Fibroblast of the aortic adventitia (primary cell): ENCODE data around the gene GGCT. TPM values are rescaled to one million over a fixed set of nuclear protein-coding genes. Genes with fewer than 3 reads are reported as not detected.

Experiments
- DNase-seq: peaks from one replicate; pipeline ENCODE4 v3.0.0-alpha.2; 2010; ENCODE audit warnings: low read depth
- H3K4me3 ChIP-seq: 2 replicates; pipeline ENCODE4 v1.5.1; 2011; ENCODE audit warnings: low read depth, mild to moderate bottlenecking, control low read depth, low read length, moderate library complexity
- CTCF ChIP-seq: IDR thresholded peaks from 2 replicates; pipeline ENCODE4 v1.5.1; 2011; ENCODE audit warnings: mild to moderate bottlenecking, low read length, control low read depth, inconsistent platforms; ENCODE audit not compliant: insufficient read depth
- total RNA-seq: library from RNA; depleted of rRNA; stranded (reverse); fragments of >200 nt; gene quantifications from 2 replicates; pipeline ENCODE4 v1.2.3, GENCODE V29; 2012; ENCODE audit warnings: low replicate concordance

The GGCT gene
- total RNA-seq, 1 donor: 27.3 TPM

GRCh38 chr7:30521532-30521931 is 16.9 kb upstream of the GGCT start:
- no peak for TF ChIP-seq CTCF
- peak; percentile 89 for DNase-seq
- no peak overlapping the region for H3K4me3 ChIP-seq

DNA sequence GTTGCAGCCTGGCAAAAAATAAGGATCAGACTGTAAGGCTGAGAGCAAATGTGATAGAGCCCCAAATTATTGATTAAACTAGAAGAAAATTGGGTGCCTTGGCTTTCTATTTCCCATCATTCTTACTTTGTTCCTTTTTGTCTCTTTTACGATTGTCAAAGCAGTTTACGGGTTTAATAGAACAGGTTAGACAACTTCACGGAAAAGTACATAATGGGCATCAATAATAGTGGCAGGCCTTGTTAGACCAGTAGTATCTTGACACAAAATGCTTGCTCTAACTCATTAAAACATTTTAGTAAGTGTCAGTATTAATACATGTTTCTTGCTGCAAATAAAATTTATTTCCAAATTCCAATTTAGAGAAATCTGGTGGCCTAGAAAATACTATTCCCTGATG is 14.5 kb upstream of the GGCT start:
- no peak for TF ChIP-seq CTCF
- no peak overlapping the region for H3K4me3 ChIP-seq
- no peak for DNase-seq

DNA sequence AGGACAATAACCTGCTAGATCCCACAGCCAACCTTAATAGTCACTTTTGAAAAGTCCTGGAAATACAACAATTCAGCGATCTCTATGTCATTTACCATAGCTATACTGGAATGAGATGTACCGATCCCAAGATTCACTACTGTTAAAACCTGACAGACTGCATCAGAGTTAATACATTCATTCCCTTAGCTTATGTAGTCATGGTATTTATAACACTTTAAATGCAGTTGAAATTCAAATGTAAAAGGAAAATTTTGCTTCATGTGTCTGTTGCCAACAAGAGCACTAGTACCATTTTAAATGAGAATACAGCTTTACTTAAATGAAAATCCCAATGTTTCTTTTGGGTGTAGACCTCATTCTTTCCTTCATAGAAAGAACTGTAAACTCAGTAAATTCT is 11.1 kb upstream of the GGCT start:
- TF ChIP-seq CTCF: no peak
- no peak for DNase-seq
- H3K4me3 ChIP-seq: no peak overlapping the region

DNA sequence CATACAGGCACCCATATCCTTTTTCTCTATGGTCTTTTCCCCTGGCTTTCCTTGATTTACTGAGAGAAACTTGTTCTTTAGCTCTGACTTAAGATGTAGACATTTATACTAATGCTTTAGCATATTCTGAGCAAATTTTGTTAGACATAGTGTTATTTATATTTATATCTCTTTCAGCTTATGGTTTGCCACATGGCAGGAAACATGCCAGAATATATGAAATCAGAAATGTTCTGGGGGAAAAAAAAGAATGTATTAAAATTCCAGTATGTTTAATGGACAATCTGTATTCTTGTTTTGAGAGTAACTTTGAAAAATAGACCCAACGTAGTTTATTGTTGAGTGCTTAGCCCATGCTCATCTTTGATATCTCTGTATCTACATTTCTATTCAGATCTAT is 10.1 kb upstream of the GGCT start:
- TF ChIP-seq CTCF: no peak
- DNase-seq: no peak
- H3K4me3 ChIP-seq: no peak overlapping the region

DNA sequence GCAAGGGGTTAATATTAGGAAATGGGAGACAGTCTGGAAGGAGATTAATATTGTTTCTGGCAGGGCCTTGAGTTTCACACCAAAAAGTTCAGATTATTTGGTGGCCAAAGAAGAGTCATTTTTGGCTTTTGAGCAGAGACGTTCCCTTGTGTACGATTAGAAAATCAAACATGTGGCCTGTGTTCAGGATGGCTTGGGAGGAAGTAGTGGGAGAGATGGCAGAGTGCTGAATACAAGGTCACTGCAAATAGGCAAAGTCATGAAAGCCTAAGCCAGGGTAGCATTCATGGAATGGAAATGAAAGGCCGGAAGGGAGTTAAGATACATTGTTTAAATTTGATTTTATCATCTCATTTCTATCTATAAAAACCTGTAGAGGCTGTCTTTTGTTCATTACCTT is 9.5 kb upstream of the GGCT start:
- DNase-seq: no peak
- no peak for TF ChIP-seq CTCF
- H3K4me3 ChIP-seq: no peak overlapping the region

DNA sequence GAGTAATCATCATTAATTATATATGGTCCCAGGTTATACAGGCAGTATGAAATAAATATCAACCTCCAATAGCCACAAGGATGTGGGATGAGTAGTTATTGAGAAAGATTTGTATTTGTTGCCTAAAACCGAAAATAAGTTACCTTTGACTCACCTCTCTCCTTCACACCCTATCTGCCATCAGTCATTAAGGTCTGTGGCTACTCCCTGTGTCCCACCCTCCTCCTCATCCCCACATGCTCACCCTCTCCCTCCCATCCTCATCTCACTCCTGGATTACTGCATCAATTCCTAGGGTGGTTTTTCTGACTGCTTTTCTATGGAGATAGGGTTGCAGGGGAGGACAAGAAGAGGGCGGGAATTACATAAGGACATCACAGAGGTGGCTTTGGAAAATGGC is 9.1 kb upstream of the GGCT start:
- DNase-seq: no peak
- no peak for TF ChIP-seq CTCF
- H3K4me3 ChIP-seq: no peak overlapping the region

DNA sequence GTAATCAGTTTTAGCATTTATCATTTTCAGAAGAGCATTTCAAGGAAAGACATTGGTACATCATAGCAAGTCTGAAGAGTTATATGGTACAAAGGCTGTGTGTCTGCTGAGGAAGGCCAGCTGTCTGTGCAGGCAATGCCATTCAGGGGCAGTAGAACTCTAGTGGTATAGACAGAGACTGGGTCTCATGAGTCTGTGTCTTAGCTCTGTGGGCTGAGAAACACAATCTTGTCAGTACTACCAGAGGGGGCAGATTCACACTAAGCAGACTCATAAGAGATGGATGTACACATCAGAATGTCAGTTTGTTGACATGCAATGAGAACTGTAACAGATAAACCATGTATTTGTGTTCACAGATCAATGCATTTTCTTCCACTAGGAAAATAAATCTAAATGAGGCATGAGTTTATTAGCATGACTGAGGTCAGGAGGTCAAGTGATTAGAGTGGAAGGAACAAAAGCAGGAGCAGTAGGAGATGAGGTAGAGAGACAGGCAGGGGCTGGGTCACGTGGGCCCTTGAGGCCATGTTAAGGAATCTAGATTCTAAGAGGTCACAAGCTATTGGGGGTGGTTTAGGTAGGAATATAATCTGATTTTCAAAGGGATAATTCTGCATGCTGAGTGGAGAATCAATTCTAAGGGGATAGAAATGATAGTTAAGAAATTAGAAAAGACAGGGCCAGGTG is 7.5 kb upstream of the GGCT start:
- H3K4me3 ChIP-seq: no peak overlapping the region
- DNase-seq: no peak
- TF ChIP-seq CTCF: no peak
